Panc1 (cell line): ENCODE data around the gene OR10H3.

Experiments
- POLR2AphosphoS5 ChIP-seq: IDR thresholded peaks from 2 replicates; pipeline ENCODE4 v1.6.1; 2012; ENCODE audit warnings: mild to moderate bottlenecking, low read depth, low read length, moderate library complexity
- SIN3A ChIP-seq: IDR thresholded peaks from 2 replicates; pipeline ENCODE4 v1.6.1; 2012; ENCODE audit warnings: low read depth, mild to moderate bottlenecking, low read length, moderate library complexity, borderline replicate concordance; ENCODE audit not compliant: insufficient read depth
- TCF7L2 ChIP-seq: IDR thresholded peaks from 2 replicates; pipeline ENCODE4 v1.6.1; 2011; ENCODE audit warnings: mild to moderate bottlenecking, low read depth, low read length, inconsistent platforms
- TF ChIP-seq, protein P1 (sequence below): fragments of 450-650 bp; IDR thresholded peaks from 2 replicates; pipeline ENCODE4 v1.5.1; 2017; ENCODE audit warnings: mild to moderate bottlenecking
- TF ChIP-seq, protein P2 (sequence below), 2 experiments: IDR thresholded peaks; 2 replicates each; pipeline ENCODE4 v1.6.1; 2011 to 2012; ENCODE audit warnings: low read depth in 2 of 2, control low read depth in 1 of 2, low read length in 1 of 2, mild to moderate bottlenecking in 1 of 2, moderate library complexity in 1 of 2; ENCODE audit not compliant: insufficient read depth in 1 of 2

DNA sequence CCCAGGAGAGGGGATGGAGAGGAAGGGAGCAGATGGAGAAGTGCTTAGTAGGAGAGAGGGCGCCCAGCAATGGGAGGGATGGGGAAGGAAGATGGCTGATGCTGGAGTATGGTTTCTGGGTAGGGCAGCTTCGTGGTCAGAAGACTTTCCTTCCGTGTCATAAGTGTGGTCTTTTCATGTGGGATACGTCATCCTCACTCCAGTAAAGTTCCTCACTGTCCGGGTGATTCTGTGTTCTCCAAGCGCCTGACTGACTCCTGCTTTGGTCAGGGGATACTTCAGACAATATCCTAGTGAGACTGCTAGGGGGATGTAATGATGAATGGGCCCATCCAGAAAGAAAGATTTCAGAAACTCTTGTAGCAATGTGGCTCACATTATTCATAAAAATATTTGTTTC is 3.9 kb upstream of the OR10H3 start:
- TF ChIP-seq, protein P1, sequence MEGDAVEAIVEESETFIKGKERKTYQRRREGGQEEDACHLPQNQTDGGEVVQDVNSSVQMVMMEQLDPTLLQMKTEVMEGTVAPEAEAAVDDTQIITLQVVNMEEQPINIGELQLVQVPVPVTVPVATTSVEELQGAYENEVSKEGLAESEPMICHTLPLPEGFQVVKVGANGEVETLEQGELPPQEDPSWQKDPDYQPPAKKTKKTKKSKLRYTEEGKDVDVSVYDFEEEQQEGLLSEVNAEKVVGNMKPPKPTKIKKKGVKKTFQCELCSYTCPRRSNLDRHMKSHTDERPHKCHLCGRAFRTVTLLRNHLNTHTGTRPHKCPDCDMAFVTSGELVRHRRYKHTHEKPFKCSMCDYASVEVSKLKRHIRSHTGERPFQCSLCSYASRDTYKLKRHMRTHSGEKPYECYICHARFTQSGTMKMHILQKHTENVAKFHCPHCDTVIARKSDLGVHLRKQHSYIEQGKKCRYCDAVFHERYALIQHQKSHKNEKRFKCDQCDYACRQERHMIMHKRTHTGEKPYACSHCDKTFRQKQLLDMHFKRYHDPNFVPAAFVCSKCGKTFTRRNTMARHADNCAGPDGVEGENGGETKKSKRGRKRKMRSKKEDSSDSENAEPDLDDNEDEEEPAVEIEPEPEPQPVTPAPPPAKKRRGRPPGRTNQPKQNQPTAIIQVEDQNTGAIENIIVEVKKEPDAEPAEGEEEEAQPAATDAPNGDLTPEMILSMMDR, result no peak
- TF ChIP-seq, protein P2, sequence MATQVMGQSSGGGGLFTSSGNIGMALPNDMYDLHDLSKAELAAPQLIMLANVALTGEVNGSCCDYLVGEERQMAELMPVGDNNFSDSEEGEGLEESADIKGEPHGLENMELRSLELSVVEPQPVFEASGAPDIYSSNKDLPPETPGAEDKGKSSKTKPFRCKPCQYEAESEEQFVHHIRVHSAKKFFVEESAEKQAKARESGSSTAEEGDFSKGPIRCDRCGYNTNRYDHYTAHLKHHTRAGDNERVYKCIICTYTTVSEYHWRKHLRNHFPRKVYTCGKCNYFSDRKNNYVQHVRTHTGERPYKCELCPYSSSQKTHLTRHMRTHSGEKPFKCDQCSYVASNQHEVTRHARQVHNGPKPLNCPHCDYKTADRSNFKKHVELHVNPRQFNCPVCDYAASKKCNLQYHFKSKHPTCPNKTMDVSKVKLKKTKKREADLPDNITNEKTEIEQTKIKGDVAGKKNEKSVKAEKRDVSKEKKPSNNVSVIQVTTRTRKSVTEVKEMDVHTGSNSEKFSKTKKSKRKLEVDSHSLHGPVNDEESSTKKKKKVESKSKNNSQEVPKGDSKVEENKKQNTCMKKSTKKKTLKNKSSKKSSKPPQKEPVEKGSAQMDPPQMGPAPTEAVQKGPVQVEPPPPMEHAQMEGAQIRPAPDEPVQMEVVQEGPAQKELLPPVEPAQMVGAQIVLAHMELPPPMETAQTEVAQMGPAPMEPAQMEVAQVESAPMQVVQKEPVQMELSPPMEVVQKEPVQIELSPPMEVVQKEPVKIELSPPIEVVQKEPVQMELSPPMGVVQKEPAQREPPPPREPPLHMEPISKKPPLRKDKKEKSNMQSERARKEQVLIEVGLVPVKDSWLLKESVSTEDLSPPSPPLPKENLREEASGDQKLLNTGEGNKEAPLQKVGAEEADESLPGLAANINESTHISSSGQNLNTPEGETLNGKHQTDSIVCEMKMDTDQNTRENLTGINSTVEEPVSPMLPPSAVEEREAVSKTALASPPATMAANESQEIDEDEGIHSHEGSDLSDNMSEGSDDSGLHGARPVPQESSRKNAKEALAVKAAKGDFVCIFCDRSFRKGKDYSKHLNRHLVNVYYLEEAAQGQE (IDR thresholded peaks at IDR 0.05; ENCODE audit: insufficient read depth in 1 of 2, low read depth in 2 of 2, low read length in 1 of 2), result no peak
- TF ChIP-seq TCF7L2, result no peak
- TF ChIP-seq POLR2AphosphoS5, result no peak
- TF ChIP-seq SIN3A, result no peak
